Calu3 (cell line): Measurements from ENCODE around the gene EFHD2. TPM values are rescaled to one million over a fixed set of nuclear protein-coding genes. Genes with fewer than 3 reads are reported as not detected.
"Not testable (repeated sequence)": the region's sequence is repeated elsewhere in the genome, so short reads cannot be mapped to it uniquely, and the experiment has no call there.

ENCODE experiments used
- BruUV-seq: library from RNA; stranded (reverse); fragments of 400-500 nt; replicated peaks from 2 replicates; lab custom pipeline; 2021; lab: Mats Ljungman, UMichigan
- CTCF ChIA-PET: fragments of 300-600 bp; sonication (Branson Sonifier 250); formaldehyde crosslinking; loops from one replicate; lab custom pipeline; 2022; ENCODE audit warnings: antibody characterized with exemption; lab: Charles Lee
- DNase-seq: peaks from one replicate; pipeline ENCODE4 v3.0.0; 2022
- H3K27ac Mint-ChIP-seq: one replicate; pipeline ENCODE4 v1.8.0; 2022; ENCODE audit warnings: mixed read lengths; ENCODE audit not compliant: unreplicated experiment
- H3K27me3 Mint-ChIP-seq: one replicate; pipeline ENCODE4 v1.8.0; 2022; ENCODE audit warnings: mixed read lengths; ENCODE audit not compliant: unreplicated experiment
- H3K36me3 Mint-ChIP-seq: one replicate; pipeline ENCODE4 v1.8.0; 2022; ENCODE audit warnings: mild to moderate bottlenecking, moderate library complexity, mixed read lengths; ENCODE audit not compliant: insufficient read depth, unreplicated experiment
- H3K4me1 Mint-ChIP-seq: one replicate; pipeline ENCODE4 v1.8.0; 2022; ENCODE audit warnings: mild to moderate bottlenecking, low read depth, mixed read lengths; ENCODE audit not compliant: unreplicated experiment
- H3K4me3 Mint-ChIP-seq: one replicate; pipeline ENCODE4 v1.8.0; 2022; ENCODE audit warnings: mild to moderate bottlenecking, low read depth, moderate library complexity, mixed read lengths; ENCODE audit not compliant: unreplicated experiment
- H3K9me3 Mint-ChIP-seq: one replicate; pipeline ENCODE4 v1.8.0; 2022; ENCODE audit warnings: low read depth, mixed read lengths; ENCODE audit not compliant: unreplicated experiment
- CTCF ChIP-seq: fragments of 200-600 bp; IDR thresholded peaks from one replicate; pipeline ENCODE4 v1.8.0; 2022; ENCODE audit warnings: antibody characterized with exemption; ENCODE audit not compliant: unreplicated experiment
- intact Hi-C: fragments of 100-400 bp; cut with micrococcal nuclease; formaldehyde crosslinking; loops from one replicate; pipeline ENCODE4 v1.10.0; 2022; ENCODE audit not compliant: unreplicated experiment
- total RNA-seq: library from RNA; stranded (reverse); gene quantifications from 2 replicates; pipeline ENCODE4 v1.2.3, GENCODE V29; 2022

Gene EFHD2
- total RNA-seq, 1 experiment from 2014 or later = 51.0 TPM

- H3K36me3 Mint-ChIP-seq = no peaks in the 10 kb centered on the region
- intact Hi-C loops = no loop called here
- no peak overlapping the region for H3K4me3 Mint-ChIP-seq
- no peaks in the 10 kb centered on the region for H3K27me3 Mint-ChIP-seq
- BruUV-seq = no TSS peak
- no peaks in the 10 kb centered on the region for H3K4me1 Mint-ChIP-seq
- H3K27ac Mint-ChIP-seq = no peak overlapping the region
- CTCF ChIA-PET = interaction anchor here (0.7 kb wide), 1 partner anchor 361 kb away, joined by 4 read pairs; no protein-coding TSS in a partner anchor
- no peak for DNase-seq
- no peak for TF ChIP-seq CTCF
- no peaks in the 10 kb centered on the region for H3K9me3 Mint-ChIP-seq
Observed at GRCh38 chr1:15459771-15460707, 50.4 kb downstream of the EFHD2 start.

- DNase-seq = no peak
- no peaks in the 10 kb centered on the region for H3K4me1 Mint-ChIP-seq
- no peaks in the 10 kb centered on the region for H3K9me3 Mint-ChIP-seq
- no peaks in the 10 kb centered on the region for H3K27me3 Mint-ChIP-seq
- intact Hi-C loops = no loop called here
- CTCF ChIA-PET = interaction anchor here (0.7 kb wide), 1 partner anchor 362 kb away, joined by 4 read pairs; no protein-coding TSS in a partner anchor
- H3K4me3 Mint-ChIP-seq = no peak overlapping the region
- H3K36me3 Mint-ChIP-seq = no peaks in the 10 kb centered on the region
- TF ChIP-seq CTCF = no peak
- BruUV-seq = no TSS peak
- H3K27ac Mint-ChIP-seq = no peak overlapping the region
Observed at GRCh38 chr1:15460708-15461095, 51.0 kb downstream of the EFHD2 start.

- not testable (repeated sequence) for H3K27ac Mint-ChIP-seq
Observed at GRCh38 chr1:15463064-15463800, 53.5 kb downstream of the EFHD2 start.

GRCh38 chr1:15463926-15464322, 54.2 kb downstream of the EFHD2 start:
- BruUV-seq, CTCF ChIA-PET, DNase-seq, H3K4me1 Mint-ChIP-seq, H3K27me3 Mint-ChIP-seq, H3K27ac Mint-ChIP-seq, H3K9me3 Mint-ChIP-seq, H3K4me3 Mint-ChIP-seq, H3K36me3 Mint-ChIP-seq, intact Hi-C loops: not testable (repeated sequence)

More at GRCh38 chr1:15463064-15463800, 53.5 kb downstream of the EFHD2 start:
- H3K27me3 Mint-ChIP-seq, H3K9me3 Mint-ChIP-seq, H3K4me3 Mint-ChIP-seq, DNase-seq, intact Hi-C loops, H3K4me1 Mint-ChIP-seq, H3K36me3 Mint-ChIP-seq, CTCF ChIA-PET, BruUV-seq: not testable (repeated sequence)

- H3K9me3 Mint-ChIP-seq = peaks cover 2% of the 10 kb centered on the region
- DNase-seq = no peak
- H3K4me1 Mint-ChIP-seq = no peaks in the 10 kb centered on the region
- H3K4me3 Mint-ChIP-seq = no peak overlapping the region
- no TSS peak for BruUV-seq
- no peaks in the 10 kb centered on the region for H3K36me3 Mint-ChIP-seq
- intact Hi-C loops = no loop called here
- H3K27me3 Mint-ChIP-seq = no peaks in the 10 kb centered on the region
- CTCF ChIA-PET = no interaction called here
- no peak overlapping the region for H3K27ac Mint-ChIP-seq
- TF ChIP-seq CTCF = no peak
Observed at GRCh38 chr1:15465674-15466073, 56.0 kb downstream of the EFHD2 start.

- BruUV-seq, H3K9me3 Mint-ChIP-seq, H3K36me3 Mint-ChIP-seq, intact Hi-C loops, H3K27me3 Mint-ChIP-seq, H3K4me3 Mint-ChIP-seq, CTCF ChIA-PET, H3K27ac Mint-ChIP-seq, DNase-seq, H3K4me1 Mint-ChIP-seq: not testable (repeated sequence)
Observed at GRCh38 chr1:15466955-15467625, 57.4 kb downstream of the EFHD2 start.
